Measurements from ENCODE around the gene FKBP1B. TPM values are rescaled to one million over a fixed set of nuclear protein-coding genes. Genes with fewer than 3 reads are reported as not detected.

FKBP1B gene
- total RNA-seq, 1 experiment from 2014 or later, result 59.7 TPM

- H3K79me2 ChIP-seq (ENCODE audit: insufficient read depth, low read length), result no peaks in the 10 kb centered on the region; the same call in 1 of the 2 replicates
- no peak overlapping the region for H2BK120ac ChIP-seq (ENCODE audit: low read depth, low read length, poor library complexity, severe bottlenecking)
- H3K4ac ChIP-seq (ENCODE audit: low read depth, low read length), result no peak overlapping the region
- Mint-ChIP-seq H3K4me1 (peaks cover 17 to 19% of the 10 kb centered on the region in 2 experiments), H3K27me3 (ENCODE audit: low read depth) (no peaks in the 10 kb centered on the region), H3K4me3 (peak overlapping the region; percentile 97 to 99), H3K36me3 (ENCODE audit: insufficient read depth in 1 of 3, low read depth in 3 of 3) (peaks cover 13 to 40% (median 38%) of the 10 kb centered on the region in 3 experiments), H3K9me3 (no peaks in the 10 kb centered on the region), H3K27ac (peak overlapping the region in 2 of 3 experiments; percentile 99 to 100; a peak in 1 of 7 replicates)
- H3K9me3 ChIP-seq (ENCODE audit: control insufficient read depth, low read depth, low read length), result no peaks in the 10 kb centered on the region
- H3K56ac ChIP-seq (ENCODE audit: insufficient read length, low read depth, low read length), result no peak overlapping the region
- peaks cover 3% of the 10 kb centered on the region; the same call in 1 of the 2 replicates for H3K4me1 ChIP-seq (ENCODE audit: insufficient read depth, low read length)
- H3K4me2 ChIP-seq (ENCODE audit: insufficient read depth, insufficient read length, low read length), result peak overlapping the region; percentile 97
- no peak overlapping the region for H2BK12ac ChIP-seq (ENCODE audit: insufficient read length, low read depth, low read length)
- H2BK15ac ChIP-seq (ENCODE audit: low read depth, low read length), result no peak overlapping the region
- no peak for TF ChIP-seq CTCF (conservative IDR thresholded peaks at IDR 0.05)
- no peak overlapping the region for H3K18ac ChIP-seq (ENCODE audit: insufficient read length, low read depth, low read length)
- H3K23me2 ChIP-seq (ENCODE audit: insufficient read length, low read depth, low read length, poor library complexity, severe bottlenecking), result peaks cover 11% of the 10 kb centered on the region
- no peaks in the 10 kb centered on the region for H4K20me1 ChIP-seq (ENCODE audit: control insufficient read depth, insufficient read depth, insufficient read length)
- no peak overlapping the region for H2BK20ac ChIP-seq (ENCODE audit: low read depth, low read length, poor library complexity, severe bottlenecking)
- no peak overlapping the region for H4K5ac ChIP-seq (ENCODE audit: insufficient read length, low read depth, low read length)
- H3T11ph ChIP-seq (ENCODE audit: low read length), result no peak overlapping the region
- peaks cover 2% of the 10 kb centered on the region for H3K79me1 ChIP-seq (ENCODE audit: insufficient read depth, low read depth, low read length, poor library complexity, severe bottlenecking)
- no peak overlapping the region for H4K8ac ChIP-seq (replicated peaks; ENCODE audit: insufficient read length, low read depth, low read length)
- no peak overlapping the region for H4K91ac ChIP-seq (ENCODE audit: insufficient read length, low read depth, low read length)
- H3K27ac ChIP-seq (ENCODE audit: insufficient read length, low read depth, low read length), result no peak overlapping the region
- H2BK5ac ChIP-seq (ENCODE audit: insufficient read length, low read length), result no peak overlapping the region
- WGBS (ENCODE audit: extremely low coverage, insufficient read length, low lambda C conversion rate), result no CpG with 5 or more reads among the region's 5 CpGs
- H3K14ac ChIP-seq (ENCODE audit: insufficient read depth, low read length), result no peak overlapping the region
- no peak overlapping the region for H2AK5ac ChIP-seq (ENCODE audit: insufficient read length, low read length)
- no peak for DNase-seq
- H2AFZ ChIP-seq (ENCODE audit: low read length), result no peak overlapping the region
- H3K9ac ChIP-seq (ENCODE audit: extremely low read depth, insufficient read length, low read length), result peak overlapping the region; percentile 87
- H3K27me3 ChIP-seq (ENCODE audit: insufficient read depth, low read length), result no peaks in the 10 kb centered on the region
- no peak overlapping the region for H3K23ac ChIP-seq (ENCODE audit: insufficient read length, low read depth, low read length)
Measured at GRCh38 chr2:24075259-24075658, 25.7 kb downstream of the FKBP1B start.
